SK-N-SH (cell line): Measurements from ENCODE around the gene FAM241A. TPM values are rescaled to one million over a fixed set of nuclear protein-coding genes. Genes with fewer than 3 reads are reported as not detected.
A peak's percentile ranks its signal among the peaks of the same experiment; 100 is the strongest.

Experiments
- CTCF ChIA-PET: fragments of 300-600, 350-600 bp; formaldehyde crosslinking; extraction: SDS; loops from one replicate; lab custom pipeline; 2021; lab: Yijun Ruan, JAX
- POLR2A ChIA-PET: fragments of 350-600 bp; sonication (Branson Sonifier 250); formaldehyde crosslinking; extraction: SDS; loops from one replicate; lab custom pipeline; 2020; ENCODE audit warnings: antibody characterized with exemption, inconsistent platforms; lab: Yijun Ruan, JAX
- DNase-seq: peaks from one replicate; pipeline ENCODE4 v3.0.0; 2012
- H2AFZ ChIP-seq: fragments of 200-600 bp; sonication (generic); 2 replicates; pipeline ENCODE4 v1.8.1; 2016; ENCODE audit warnings: antibody characterized with exemption, mild to moderate bottlenecking, low read depth
- H3F3A ChIP-seq: fragments of 200-600 bp; sonication (generic); replicated peaks from 2 replicates; pipeline ENCODE3; 2016; ENCODE audit warnings: antibody characterized with exemption, mild to moderate bottlenecking; ENCODE audit not compliant: insufficient read depth
- H3K27ac ChIP-seq, 2 experiments: fragments of 200-500 bp in 1 of 2; fragments of 200-600 bp in 1 of 2; sonication (Bioruptor generic) in 1 of 2; sonication (generic), shearing (Covaris generic) in 1 of 2; 2 replicates each; pipeline versions ENCODE4 v1.5.1 to v1.6.1; 2014 to 2016; ENCODE audit warnings: low read depth in 2 of 2, inconsistent platforms in 1 of 2, low read length in 1 of 2, mild to moderate bottlenecking in 1 of 2, mixed read lengths in 1 of 2
- H3K27me3 ChIP-seq: fragments of 200-600 bp; sonication (generic), shearing (Covaris generic); 2 replicates; pipeline ENCODE4 v1.6.1; 2016; ENCODE audit warnings: mixed run types; ENCODE audit not compliant: insufficient read depth
- H3K36me3 ChIP-seq, 2 experiments: fragments of 200-500 bp in 1 of 2; fragments of 200-600 bp in 1 of 2; sonication (Bioruptor generic) in 1 of 2; sonication (generic) in 1 of 2; replicated peaks in 1 of 2; 2 replicates each; pipeline versions ENCODE3 to v1.5.1; 2014 to 2016; ENCODE audit warnings: low read length in 1 of 2, mild to moderate bottlenecking in 1 of 2; ENCODE audit not compliant: insufficient read depth in 2 of 2, control insufficient read depth in 1 of 2
- H3K4me1 ChIP-seq, 2 experiments: fragments of 200-500 bp in 1 of 2; fragments of 200-600 bp in 1 of 2; sonication (Bioruptor generic) in 1 of 2; sonication (generic), shearing (Covaris generic) in 1 of 2; 2 replicates each; pipeline versions ENCODE4 v1.5.1 to v1.6.1; 2014 to 2016; ENCODE audit warnings: low read depth in 1 of 2, low read length in 1 of 2, mixed run types in 1 of 2; ENCODE audit not compliant: insufficient read depth in 2 of 2, control insufficient read depth in 1 of 2
- H3K4me2 ChIP-seq: fragments of 200-600 bp; sonication (generic), shearing (Covaris generic); 2 replicates; pipeline ENCODE4 v1.6.1; 2017; ENCODE audit warnings: mixed run types
- H3K4me3 ChIP-seq, 2 experiments: fragments of 200-500 bp in 1 of 2; fragments of 200-600 bp in 1 of 2; sonication (Bioruptor generic) in 1 of 2; sonication (generic), shearing (Covaris generic) in 1 of 2; 2 replicates each; pipeline versions ENCODE4 v1.5.1 to v1.8.1; 2014 to 2016; ENCODE audit warnings: low read depth in 2 of 2, inconsistent platforms in 1 of 2, low read length in 1 of 2, mild to moderate bottlenecking in 1 of 2, mixed read lengths in 1 of 2, moderate library complexity in 1 of 2
- H3K79me2 ChIP-seq: fragments of 200-600 bp; sonication (generic); 2 replicates; pipeline ENCODE4 v1.8.1; 2017; ENCODE audit warnings: mild to moderate bottlenecking; ENCODE audit not compliant: insufficient read depth
- H3K9ac ChIP-seq: fragments of 200-600 bp; sonication (generic); 2 replicates; pipeline ENCODE4 v1.6.1; 2017; ENCODE audit warnings: mixed run types
- H3K9me2 ChIP-seq: fragments of 200-600 bp; sonication (generic); 2 replicates; pipeline ENCODE4 v1.6.1; 2017; ENCODE audit warnings: mixed run types
- H3K9me3 ChIP-seq: fragments of 200-600 bp; sonication (generic); 2 replicates; pipeline ENCODE4 v1.6.1; 2017; ENCODE audit warnings: mixed run types, mild to moderate bottlenecking, moderate library complexity
- H4K20me1 ChIP-seq: fragments of 200-600 bp; sonication (generic); 2 replicates; pipeline ENCODE4 v1.6.1; 2017; ENCODE audit warnings: mild to moderate bottlenecking, mixed run types; ENCODE audit not compliant: insufficient read depth
- CHD2 ChIP-seq: fragments of 150-350 bp; IDR thresholded peaks from 2 replicates; pipeline ENCODE4 v1.6.1; 2018; ENCODE audit warnings: low read length; ENCODE audit not compliant: partially characterized antibody
- ELF1 ChIP-seq: IDR thresholded peaks from 2 replicates; pipeline ENCODE4 v1.4.0; 2012
- EP300 ChIP-seq, 2 experiments: IDR thresholded peaks; 2 replicates each; pipeline versions ENCODE4 v1.4.0 to v1.6.1; 2012; ENCODE audit warnings: borderline replicate concordance in 1 of 2, low read depth in 1 of 2, low read length in 1 of 2
- FOSL2 ChIP-seq: IDR thresholded peaks from 2 replicates; pipeline ENCODE4 v1.4.0; 2012; ENCODE audit warnings: low read depth, mild to moderate bottlenecking, moderate library complexity, borderline replicate concordance
- FOXJ3 ChIP-seq: sonication (generic); formaldehyde crosslinking; IDR thresholded peaks from 2 replicates; pipeline ENCODE4 v1.5.1; 2020; ENCODE audit warnings: mild to moderate bottlenecking, missing genetic modification reagents
- FOXM1 ChIP-seq: IDR thresholded peaks from 2 replicates; pipeline ENCODE4 v1.4.0; 2012; ENCODE audit warnings: low read depth, mild to moderate bottlenecking
- GABPA ChIP-seq: IDR thresholded peaks from 2 replicates; pipeline ENCODE4 v1.4.0; 2012; ENCODE audit warnings: low read depth, mild to moderate bottlenecking
- GATA2 ChIP-seq: sonication (generic); formaldehyde crosslinking; IDR thresholded peaks from 2 replicates; pipeline ENCODE4 v1.5.0; 2020; ENCODE audit warnings: mild to moderate bottlenecking, missing genetic modification reagents
- JUND ChIP-seq: IDR thresholded peaks from 2 replicates; pipeline ENCODE4 v1.4.0; 2012
- MAX ChIP-seq: IDR thresholded peaks from 2 replicates; pipeline ENCODE4 v1.4.0; 2012; ENCODE audit warnings: low read depth
- MXI1 ChIP-seq: IDR thresholded peaks from 2 replicates; pipeline ENCODE4 v1.6.1; 2012; ENCODE audit warnings: mild to moderate bottlenecking, low read depth, low read length, improper control_type of control experiment
- NFIC ChIP-seq: IDR thresholded peaks from 2 replicates; pipeline ENCODE4 v1.4.0; 2012; ENCODE audit warnings: borderline replicate concordance
- NRF1 ChIP-seq: IDR thresholded peaks from 2 replicates; pipeline ENCODE4 v1.6.1; 2012; ENCODE audit warnings: low read depth, mild to moderate bottlenecking, low read length
- PBX3 ChIP-seq: IDR thresholded peaks from 2 replicates; pipeline ENCODE4; 2012
- POLR2AphosphoS5 ChIP-seq: IDR thresholded peaks from 2 replicates; pipeline ENCODE4 v1.6.1; 2012; ENCODE audit warnings: low read depth, low read length
- RAD21 ChIP-seq: IDR thresholded peaks from 2 replicates; pipeline ENCODE4 v1.6.1; 2012; ENCODE audit warnings: mild to moderate bottlenecking, low read length
- RCOR1 ChIP-seq: fragments of 150-350 bp; IDR thresholded peaks from 2 replicates; pipeline ENCODE4 v1.6.1; 2017; ENCODE audit warnings: antibody characterized with exemption, low read length
- REST ChIP-seq: IDR thresholded peaks from 2 replicates; pipeline ENCODE4 v1.6.1; 2012; ENCODE audit warnings: mild to moderate bottlenecking, low read depth, low read length, moderate library complexity
- RFX5 ChIP-seq: IDR thresholded peaks from 2 replicates; pipeline ENCODE4 v1.6.1; 2012; ENCODE audit warnings: mild to moderate bottlenecking, improper control_type of control experiment, low read length
- SIN3A ChIP-seq: IDR thresholded peaks from 2 replicates; pipeline ENCODE4 v1.6.1; 2012; ENCODE audit warnings: low read depth, mild to moderate bottlenecking, low read length, moderate library complexity, borderline replicate concordance
- SMC3 ChIP-seq: IDR thresholded peaks from 2 replicates; pipeline ENCODE4 v1.6.1; 2012; ENCODE audit warnings: low read depth, low read length, improper control_type of control experiment
- TCF12 ChIP-seq: IDR thresholded peaks from 2 replicates; pipeline ENCODE4 v1.4.0; 2012
- WGBS: methylation state at CpG from one replicate; pipeline ENCODE4 v1.1.6; 2017; ENCODE audit warnings: low lambda C conversion rate; 5-methylcytosine and 5-hydroxymethylcytosine counted together
- polyA plus RNA-seq, 3 experiments: library from polyadenylated mRNA; depleted of rRNA; stranded (reverse); fragments of >200 nt; gene quantifications; 2 replicates each; pipeline ENCODE4 v1.2.3, GENCODE V29; 2012
- TF ChIP-seq, protein P1 (sequence below): fragments of 150-350 bp; IDR thresholded peaks from 2 replicates; pipeline ENCODE4 v1.6.1; 2017; ENCODE audit warnings: antibody characterized with exemption, low read length, low read depth, borderline replicate concordance
- TF ChIP-seq, protein P2 (sequence below): fragments of 150-350 bp; IDR thresholded peaks from 2 replicates; pipeline ENCODE4 v1.6.1; 2016; ENCODE audit warnings: mild to moderate bottlenecking, low read depth, low read length

FAM241A gene
- polyA plus RNA-seq, 1 of the 3 experiments (the other 2 are of a cell fraction) = 0.44 TPM

DNA sequence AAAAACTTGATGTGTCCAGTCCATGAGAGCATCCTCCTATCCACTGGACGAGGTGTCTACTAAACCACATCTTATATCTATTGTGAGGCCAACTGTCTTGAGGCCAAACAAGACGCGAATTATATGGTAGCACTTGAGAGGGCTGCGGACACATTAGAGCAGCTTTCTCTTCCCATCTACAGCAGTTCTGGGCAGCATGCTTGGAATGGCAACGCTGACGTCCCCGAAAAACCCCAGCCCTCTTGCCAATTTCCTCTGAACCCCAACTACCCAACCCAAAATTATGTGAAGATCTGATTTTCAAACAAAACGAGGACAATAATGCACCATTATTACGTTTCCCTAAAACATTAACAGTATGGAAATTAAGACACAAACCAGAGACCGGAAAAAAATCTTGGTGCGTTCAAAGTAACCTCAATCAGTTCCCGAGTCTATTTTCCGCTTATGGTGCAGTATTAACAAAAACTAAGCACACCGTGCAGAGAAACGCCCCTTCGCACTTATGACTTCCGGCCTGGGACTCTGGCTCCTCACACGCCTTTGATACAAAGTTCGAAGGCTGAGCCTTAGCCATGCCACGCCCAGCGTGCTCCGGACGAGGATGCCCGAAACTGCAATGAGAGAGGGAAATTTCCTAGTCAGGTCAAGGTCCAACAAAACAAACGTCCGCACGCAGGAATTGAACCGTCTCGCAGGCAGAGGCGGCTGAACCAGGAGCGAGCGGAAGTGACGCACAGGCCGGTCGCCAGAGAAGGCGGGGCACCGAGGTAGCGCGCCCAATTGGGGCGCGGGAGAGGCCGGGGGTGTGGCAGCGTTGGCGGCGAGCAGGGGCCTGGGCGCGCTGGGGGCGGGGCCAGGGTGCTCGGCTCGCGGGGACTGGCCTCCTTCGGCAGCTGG, 85.9 kb downstream of the FAM241A start:
- Histone ChIP-seq H3K36me3 (no peaks in the 10 kb centered on the region), H3K9ac (peak overlapping the region; percentile 93), H3K4me3 (peak overlapping the region; percentile 87 to 97), H3K79me2 (peaks cover 35% of the 10 kb centered on the region), H2AFZ (peak overlapping the region; percentile 98), H3K9me2 (no peaks in the 10 kb centered on the region), H3K27me3 (no peaks in the 10 kb centered on the region), H3F3A (peaks cover 16% of the 10 kb centered on the region), H3K4me1 (peaks cover 7 to 9% of the 10 kb centered on the region in 2 experiments; a peak in 3 of 4 replicates), H3K9me3 (no peaks in the 10 kb centered on the region), H4K20me1 (no peaks in the 10 kb centered on the region; the same call in 1 of the 2 replicates), H3K27ac (peak overlapping the region; percentile 96 to 98), H3K4me2 (peak overlapping the region; percentile 96)
- ChIA-PET POLR2A (interaction anchor here (0.6 kb wide), 2 partner anchors 8 to 96 kb away, joined by 3 read pairs; no protein-coding TSS in a partner anchor), CTCF (interaction anchor here (0.7 to 7.1 kb wide), 5 partner anchors 17 to 532 kb away, joined by 3 to 74 read pairs (median 8); no protein-coding TSS in a partner anchor)
- WGBS = 1% methylated on average over 44 of the region's 52 CpGs
- peak; percentile 98 for DNase-seq
- peak; percentile 6; the same call in 1 of the 2 replicates for TF ChIP-seq TCF12
- no peak; the same call in 1 of the 2 replicates for TF ChIP-seq NRF1
- TF ChIP-seq POLR2AphosphoS5 = 0 out of 2 replicates have a peak, but pooled peaks have one; percentile 59
- peak; percentile 18; the same call in 1 of the 2 replicates for TF ChIP-seq RCOR1
- no peak for TF ChIP-seq NFIC
- TF ChIP-seq MAX = peak; percentile 86
- TF ChIP-seq SMC3 = no peak
- no peak for TF ChIP-seq ELF1
- TF ChIP-seq EP300 (IDR thresholded peaks at IDR 0.05; ENCODE audit: borderline replicate concordance in 1 of 2, low read depth in 1 of 2, low read length in 1 of 2) = 0 out of 4 replicates have a peak, but pooled peaks of 1 of the 2 experiments have one; percentile 6
- TF ChIP-seq JUND = 0 out of 2 replicates have a peak, but pooled peaks have one; percentile 9
- TF ChIP-seq RAD21 = no peak
- 0 out of 2 replicates have a peak, but pooled peaks have one; percentile 10 for TF ChIP-seq PBX3
- TF ChIP-seq RFX5 = no peak; the same call in none of the 2 replicates
- TF ChIP-seq, protein P1, sequence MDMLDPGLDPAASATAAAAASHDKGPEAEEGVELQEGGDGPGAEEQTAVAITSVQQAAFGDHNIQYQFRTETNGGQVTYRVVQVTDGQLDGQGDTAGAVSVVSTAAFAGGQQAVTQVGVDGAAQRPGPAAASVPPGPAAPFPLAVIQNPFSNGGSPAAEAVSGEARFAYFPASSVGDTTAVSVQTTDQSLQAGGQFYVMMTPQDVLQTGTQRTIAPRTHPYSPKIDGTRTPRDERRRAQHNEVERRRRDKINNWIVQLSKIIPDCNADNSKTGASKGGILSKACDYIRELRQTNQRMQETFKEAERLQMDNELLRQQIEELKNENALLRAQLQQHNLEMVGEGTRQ = no peak
- TF ChIP-seq GATA2 (CRISPR knock-in tag) = no peak
- TF ChIP-seq FOXM1 = no peak
- TF ChIP-seq MXI1 = no peak
- peak; percentile 84 for TF ChIP-seq GABPA
- TF ChIP-seq FOXJ3 (CRISPR knock-in tag) = no peak
- TF ChIP-seq CHD2 = no peak
- TF ChIP-seq SIN3A = peak; percentile 16; the same call in 1 of the 2 replicates
- TF ChIP-seq, protein P2, sequence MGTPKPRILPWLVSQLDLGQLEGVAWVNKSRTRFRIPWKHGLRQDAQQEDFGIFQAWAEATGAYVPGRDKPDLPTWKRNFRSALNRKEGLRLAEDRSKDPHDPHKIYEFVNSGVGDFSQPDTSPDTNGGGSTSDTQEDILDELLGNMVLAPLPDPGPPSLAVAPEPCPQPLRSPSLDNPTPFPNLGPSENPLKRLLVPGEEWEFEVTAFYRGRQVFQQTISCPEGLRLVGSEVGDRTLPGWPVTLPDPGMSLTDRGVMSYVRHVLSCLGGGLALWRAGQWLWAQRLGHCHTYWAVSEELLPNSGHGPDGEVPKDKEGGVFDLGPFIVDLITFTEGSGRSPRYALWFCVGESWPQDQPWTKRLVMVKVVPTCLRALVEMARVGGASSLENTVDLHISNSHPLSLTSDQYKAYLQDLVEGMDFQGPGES = no peak
- no peak for TF ChIP-seq FOSL2
- no peak for TF ChIP-seq REST
